H1 (cell line): ENCODE measurements around the gene OR5C1. TPM values are rescaled to one million over a fixed set of nuclear protein-coding genes. Genes with fewer than 3 reads are reported as not detected.

Experiments used
- CBX5 ChIP-seq: fragments of 300-800, 300-1000 bp; sonication (generic); IDR thresholded peaks from 2 replicates; pipeline ENCODE4 v1.7.1; 2016; ENCODE audit warnings: antibody characterized with exemption, low read length, low read depth
- CHD7 ChIP-seq: fragments of 300-600 bp; sonication (generic); IDR thresholded peaks from 2 replicates; pipeline ENCODE4 v1.7.1; 2012; ENCODE audit warnings: low read length, moderate library complexity, mild to moderate bottlenecking, inconsistent platforms; ENCODE audit not compliant: insufficient replicate concordance
- HDAC2 ChIP-seq, 2 experiments: fragments of 300-600 bp in 1 of 2; sonication (generic) in 1 of 2; IDR thresholded peaks; 2 replicates each; pipeline ENCODE4 v1.6.1; 2011 to 2012; ENCODE audit warnings: low read depth in 2 of 2, low read length in 2 of 2, mild to moderate bottlenecking in 2 of 2, moderate library complexity in 2 of 2, borderline replicate concordance in 1 of 2, inconsistent platforms in 1 of 2
- POLR2AphosphoS5 ChIP-seq: IDR thresholded peaks from 2 replicates; pipeline ENCODE4 v1.6.1; 2011; ENCODE audit warnings: low read depth, low read length
- SIX5 ChIP-seq: IDR thresholded peaks from 2 replicates; pipeline ENCODE4 v1.6.1; 2011; ENCODE audit warnings: mild to moderate bottlenecking, low read depth, low read length
- TCF12 ChIP-seq: IDR thresholded peaks from 2 replicates; pipeline ENCODE4 v1.6.1; 2011; ENCODE audit warnings: low read depth, mild to moderate bottlenecking, low read length
- polyA plus RNA-seq, 7 experiments: library from polyadenylated mRNA; depleted of rRNA in 3 of 7; stranded (reverse) in 5 of 7; unstranded in 2 of 7; fragments of >200 nt in 5 of 7; fragments of 200-250 nt in 2 of 7; gene quantifications; 1 replicate in 5 of 7; 2 replicates in 1 of 7; 4 replicates in 1 of 7; pipeline versions ENCODE4 v1.2.1 to v1.2.3, GENCODE V29; 2011 to 2013; ENCODE audit warnings: missing spikeins in 2 of 7, mixed read lengths in 2 of 7
- total RNA-seq: library from RNA; stranded (reverse); fragmentation: NEBNext Ultra II Directional; extraction: Animal tissue kit (Norgen Biotek cat#: 25700); gene quantifications from 2 replicates; pipeline ENCODE4 v1.2.1, GENCODE V29; 2021

OR5C1 gene
- total and polyA plus RNA-seq, 2 of the 8 experiments (the other 6 are each of a cell fraction or from before 2014, with no cell fraction given), result not detected

GRCh38 chr9:122808141-122808540 is 19.4 kb downstream of the OR5C1 start (continued):
- TF ChIP-seq CHD7, result no peak
- no peak for TF ChIP-seq SIX5
- no peak for TF ChIP-seq HDAC2 (IDR thresholded peaks at IDR 0.05; ENCODE audit: borderline replicate concordance in 1 of 2, low read depth in 2 of 2, low read length in 2 of 2)
- TF ChIP-seq CBX5, result no peak
- TF ChIP-seq TCF12, result no peak
- no peak for TF ChIP-seq POLR2AphosphoS5
